B cell (primary cell): Measurements from ENCODE around the gene PSMB8. TPM values are rescaled to one million over a fixed set of nuclear protein-coding genes. Genes with fewer than 3 reads are reported as not detected.
"Not testable (repeated sequence)": the region's sequence is repeated elsewhere in the genome, so short reads cannot be mapped to it uniquely, and the experiment has no call there.

Experiments
- ATAC-seq: fragments of 200-7000 bp; cut with Tn5 transposase; one replicate; pipeline ENCODE4 v1.10.0; 2021; ENCODE audit warnings: low read depth, mild to moderate bottlenecking, moderate number of reproducible peaks, moderate library complexity
- CTCF ChIA-PET: fragments of 350-600 bp; sonication (Branson Sonifier 250); formaldehyde crosslinking; loops from one replicate; lab custom pipeline; 2021; ENCODE audit warnings: antibody characterized with exemption, inconsistent platforms; lab: Charles Lee
- POLR2A ChIA-PET: fragments of 350-600 bp; sonication (Branson Sonifier 250); formaldehyde crosslinking; loops from one replicate; lab custom pipeline; 2021; ENCODE audit warnings: antibody characterized with exemption; lab: Charles Lee
- DNase-seq: peaks from one replicate; pipeline ENCODE4 v3.0.0; 2013
- H2AFZ ChIP-seq: 2 replicates; pipeline ENCODE4 v1.6.1; 2012; ENCODE audit warnings: mild to moderate bottlenecking, low read depth, low read length; ENCODE audit not compliant: insufficient read depth, poor library complexity, severe bottlenecking
- H3K27ac ChIP-seq, 2 donors: 1 replicate in 1 of 2; 2 replicates in 1 of 2; pipeline ENCODE4 v1.5.1; 2012 to 2013; ENCODE audit warnings: low read length in 2 of 2, mild to moderate bottlenecking in 2 of 2, moderate library complexity in 1 of 2
- H3K27me3 ChIP-seq, 4 experiments: fragments of 200-600 bp in 1 of 4; sonication (generic) in 1 of 4; replicated peaks in 1 of 4; 1 replicate in 2 of 4; 2 replicates in 2 of 4; pipeline versions ENCODE4 v1.6.1 to v1.7.0; 2013 to 2016; ENCODE audit warnings: low read length in 3 of 4, mild to moderate bottlenecking in 2 of 4, mixed read lengths in 1 of 4, moderate library complexity in 1 of 4; ENCODE audit not compliant: insufficient read depth in 4 of 4, control insufficient read depth in 3 of 4; ENCODE audit errors: control extremely low read depth in 1 of 4
- H3K36me3 ChIP-seq, 2 experiments: replicated peaks in 1 of 2; 1 replicate in 1 of 2; 2 replicates in 1 of 2; pipeline versions ENCODE4 v1.6.1 to v1.7.1; 2013; ENCODE audit warnings: low read length in 1 of 2; ENCODE audit not compliant: insufficient read depth in 2 of 2, control insufficient read depth in 1 of 2; ENCODE audit errors: control extremely low read depth in 1 of 2, extremely low read depth in 1 of 2
- H3K4me1 ChIP-seq, 2 donors: fragments of 200-600 bp in 1 of 2; sonication (generic) in 1 of 2; 1 replicate in 1 of 2; 2 replicates in 1 of 2; pipeline versions ENCODE4 v1.5.1 to v1.6.1; 2013 to 2017; ENCODE audit warnings: low read length in 2 of 2; ENCODE audit not compliant: control insufficient read depth in 2 of 2, insufficient read depth in 2 of 2
- H3K4me2 ChIP-seq: replicated peaks from 2 replicates; pipeline ENCODE3; 2012; ENCODE audit warnings: mild to moderate bottlenecking, low read depth, low read length; ENCODE audit not compliant: poor library complexity, severe bottlenecking
- H3K4me3 ChIP-seq, 5 experiments: fragments of 200-600 bp in 1 of 5; sonication (generic) in 1 of 5; 1 replicate in 3 of 5; 2 replicates in 2 of 5; pipeline versions ENCODE4 v1.5.1 to v1.7.0; 2011 to 2016; ENCODE audit warnings: low read length in 4 of 5, mild to moderate bottlenecking in 4 of 5, low read depth in 2 of 5, control low read depth in 1 of 5, moderate library complexity in 1 of 5; ENCODE audit not compliant: insufficient read depth in 1 of 5; ENCODE audit errors: control extremely low read depth in 1 of 5, extremely low read depth in 1 of 5
- H3K79me2 ChIP-seq: fragments of 200-600 bp; sonication (generic); one replicate; pipeline ENCODE4 v1.6.0; 2016; ENCODE audit warnings: low read length; ENCODE audit not compliant: control insufficient read depth, insufficient read depth
- H3K9ac ChIP-seq: fragments of 200-600 bp; sonication (generic); 2 replicates; pipeline ENCODE4 v1.6.1; 2017; ENCODE audit warnings: mild to moderate bottlenecking, low read length, moderate library complexity
- H3K9me3 ChIP-seq, 3 donors: one replicate each; pipeline versions ENCODE4 v1.6.1 to v1.7.1; 2013; ENCODE audit warnings: low read length in 2 of 3; ENCODE audit not compliant: control insufficient read depth in 2 of 3, insufficient read depth in 1 of 3; ENCODE audit errors: control extremely low read depth in 1 of 3
- H4K20me1 ChIP-seq: 2 replicates; pipeline ENCODE4 v1.6.0; 2012; ENCODE audit warnings: mild to moderate bottlenecking, low read length; ENCODE audit not compliant: insufficient read depth, control insufficient read depth, poor library complexity, severe bottlenecking
- H3K27ac Mint-ChIP-seq: one replicate; pipeline ENCODE4 v1.8.0; 2021; ENCODE audit warnings: mixed read lengths
- H3K27me3 Mint-ChIP-seq: one replicate; pipeline ENCODE4 v1.8.0; 2021; ENCODE audit warnings: mixed read lengths
- H3K4me1 Mint-ChIP-seq: one replicate; pipeline ENCODE4 v1.8.0; 2021; ENCODE audit warnings: mixed read lengths
- H3K4me3 Mint-ChIP-seq: one replicate; pipeline ENCODE4 v1.8.0; 2021; ENCODE audit warnings: mixed read lengths
- H3K9me3 Mint-ChIP-seq: one replicate; pipeline ENCODE4 v1.8.0; 2022; ENCODE audit warnings: mixed read lengths; ENCODE audit not compliant: insufficient read depth
- CTCF ChIP-seq: fragments of 200-600 bp; IDR thresholded peaks from one replicate; pipeline ENCODE4 v1.8.0; 2022; ENCODE audit warnings: antibody characterized with exemption, mild to moderate bottlenecking
- EZH2 ChIP-seq: IDR thresholded peaks from 2 replicates; pipeline ENCODE4 v1.6.1; 2012; ENCODE audit warnings: borderline replicate concordance, low read depth, mild to moderate bottlenecking, moderate library complexity, low read length; ENCODE audit not compliant: insufficient read depth, poor library complexity, severe bottlenecking
- WGBS: methylation state at CpG from one replicate; pipeline ENCODE4 v1.1.5; 2013; ENCODE audit warnings: missing lambda C conversion rate; ENCODE audit not compliant: insufficient coverage; 5-methylcytosine and 5-hydroxymethylcytosine counted together
- intact Hi-C: fragments of 100-400 bp; cut with micrococcal nuclease; formaldehyde crosslinking; loops from one replicate; pipeline ENCODE4 v1.10.0; 2022
- polyA plus RNA-seq: library from polyadenylated mRNA; depleted of rRNA; stranded (reverse); fragments of >200 nt; gene quantifications from 2 replicates; pipeline ENCODE4 v1.2.3, GENCODE V29; 2012
- total RNA-seq, 2 donors: library from RNA; stranded (reverse); fragments of 120-200 nt in 1 of 2; gene quantifications; 1 replicate in 1 of 2; 2 replicates in 1 of 2; pipeline versions ENCODE4 v1.2.3 to v1.2.4, GENCODE V29; 2013 to 2022

PSMB8 gene
- total and polyA plus RNA-seq, 2 donors (not counting 1 experiment from before 2014, with no cell fraction given): 129 to 256 TPM

GRCh38 chr6:32809171-32809570, 34.7 kb downstream of the PSMB8 start:
- H3K4me1 ChIP-seq: peaks cover 18 to 31% of the 10 kb centered on the region in 2 donors
- POLR2A ChIA-PET: no interaction called here
- H3K4me2 ChIP-seq: no peak overlapping the region
- TF ChIP-seq EZH2 (no peak), CTCF (no peak)
- no peak for ATAC-seq
- CTCF ChIA-PET: interaction anchor here (1.2 to 2.7 kb wide), 5 partner anchors 23 to 396 kb away, joined by 3 to 9 read pairs (median 6); partner anchors contain the start of gene TAP2
- peaks cover 14 to 56% of the 10 kb centered on the region in 2 experiments for H3K36me3 ChIP-seq
- no peak overlapping the region for H3K27ac ChIP-seq
- H3K9me3 Mint-ChIP-seq: peaks cover 3% of the 10 kb centered on the region
- H2AFZ ChIP-seq: no peak overlapping the region
- no peaks in the 10 kb centered on the region for H3K27me3 Mint-ChIP-seq
- no CpG with 5 or more reads among the region's 1 CpG for WGBS
- intact Hi-C loops: no loop called here
- H3K9me3 ChIP-seq: peaks cover 0 to 5% (median 4%) of the 10 kb centered on the region in 3 donors
- no peaks in the 10 kb centered on the region for H3K27me3 ChIP-seq
- H4K20me1 ChIP-seq: peaks cover 17% of the 10 kb centered on the region
- peaks cover 55% of the 10 kb centered on the region for H3K4me1 Mint-ChIP-seq
- peaks cover 51% of the 10 kb centered on the region for H3K79me2 ChIP-seq
- no peak overlapping the region for H3K4me3 Mint-ChIP-seq
- no peak overlapping the region for H3K9ac ChIP-seq
- peak overlapping the region; percentile 10 for H3K27ac Mint-ChIP-seq
- H3K4me3 ChIP-seq: no peak overlapping the region
- no peak for DNase-seq

- Histone ChIP-seq H3K4me1 (peaks cover 0 to 10% of the 10 kb centered on the region in 2 donors), H3K36me3 (peaks cover 5 to 35% of the 10 kb centered on the region in 2 experiments), H3K27me3 (no peaks in the 10 kb centered on the region), H3K9ac (no peak overlapping the region), H2AFZ (no peak overlapping the region), H3K4me2 (no peak overlapping the region), H3K9me3 (peaks cover 0 to 6% (median 5%) of the 10 kb centered on the region in 3 donors), H3K27ac (peak overlapping the region in 1 of 2 donors; percentile 36), H3K79me2 (peaks cover 30% of the 10 kb centered on the region), H4K20me1 (no peaks in the 10 kb centered on the region), H3K4me3 (no peak overlapping the region)
- CTCF ChIA-PET: interaction anchor here (1.1 to 2.7 kb wide), 3 partner anchors 10 to 31 kb away, joined by 4 to 9 read pairs (median 7); partner anchors contain the start of gene TAP2
- peak; percentile 24 for ATAC-seq
- intact Hi-C loops: no loop called here
- no peak for DNase-seq
- no peak for TF ChIP-seq CTCF
- no peak for TF ChIP-seq EZH2
- Mint-ChIP-seq H3K27me3 (no peaks in the 10 kb centered on the region), H3K9me3 (peaks cover 11% of the 10 kb centered on the region), H3K4me3 (no peak overlapping the region), H3K4me1 (peaks cover 43% of the 10 kb centered on the region), H3K27ac (peak overlapping the region; percentile 82)
- 77% methylated on average over 4 of the region's 5 CpGs for WGBS
- POLR2A ChIA-PET: no interaction called here
Measured at GRCh38 chr6:32807020-32807580, 36.7 kb downstream of the PSMB8 start.

GRCh38 chr6:32805404-32805803, 38.4 kb downstream of the PSMB8 start:
- H4K20me1 ChIP-seq, H3K4me3 Mint-ChIP-seq, H3K9me3 ChIP-seq, H3K27ac ChIP-seq, H2AFZ ChIP-seq, ATAC-seq, H3K4me3 ChIP-seq, H3K27me3 Mint-ChIP-seq, H3K9ac ChIP-seq, intact Hi-C loops, H3K4me2 ChIP-seq, H3K27ac Mint-ChIP-seq, H3K27me3 ChIP-seq, H3K4me1 ChIP-seq, DNase-seq: not testable (repeated sequence)
- CTCF ChIA-PET: interaction anchor here (0.8 to 1.7 kb wide), 4 partner anchors 8 to 389 kb away, joined by 3 to 7 read pairs (median 3); partner anchors contain the start of gene TAP2
- peaks cover 24% of the 10 kb centered on the region for H3K79me2 ChIP-seq
- peaks cover 34% of the 10 kb centered on the region for H3K4me1 Mint-ChIP-seq
- POLR2A ChIA-PET: interaction anchor here (0.6 to 1.4 kb wide), 2 partner anchors 48 to 367 kb away, joined by 3 to 9 read pairs; partner anchors contain the start of gene TAP1
- peaks cover 11% of the 10 kb centered on the region for H3K9me3 Mint-ChIP-seq
- H3K36me3 ChIP-seq: peaks cover 5 to 27% of the 10 kb centered on the region in 2 experiments
